ENCODE results near the gene RFX8.
"Not testable (repeated sequence)": the region's sequence is repeated elsewhere in the genome, so short reads cannot be mapped to it uniquely, and the experiment has no call there.

Gene RFX8

GRCh38 chr2:101516349-101516748 is 41.4 kb upstream of the RFX8 start:
- TF ChIP-seq, protein P1, sequence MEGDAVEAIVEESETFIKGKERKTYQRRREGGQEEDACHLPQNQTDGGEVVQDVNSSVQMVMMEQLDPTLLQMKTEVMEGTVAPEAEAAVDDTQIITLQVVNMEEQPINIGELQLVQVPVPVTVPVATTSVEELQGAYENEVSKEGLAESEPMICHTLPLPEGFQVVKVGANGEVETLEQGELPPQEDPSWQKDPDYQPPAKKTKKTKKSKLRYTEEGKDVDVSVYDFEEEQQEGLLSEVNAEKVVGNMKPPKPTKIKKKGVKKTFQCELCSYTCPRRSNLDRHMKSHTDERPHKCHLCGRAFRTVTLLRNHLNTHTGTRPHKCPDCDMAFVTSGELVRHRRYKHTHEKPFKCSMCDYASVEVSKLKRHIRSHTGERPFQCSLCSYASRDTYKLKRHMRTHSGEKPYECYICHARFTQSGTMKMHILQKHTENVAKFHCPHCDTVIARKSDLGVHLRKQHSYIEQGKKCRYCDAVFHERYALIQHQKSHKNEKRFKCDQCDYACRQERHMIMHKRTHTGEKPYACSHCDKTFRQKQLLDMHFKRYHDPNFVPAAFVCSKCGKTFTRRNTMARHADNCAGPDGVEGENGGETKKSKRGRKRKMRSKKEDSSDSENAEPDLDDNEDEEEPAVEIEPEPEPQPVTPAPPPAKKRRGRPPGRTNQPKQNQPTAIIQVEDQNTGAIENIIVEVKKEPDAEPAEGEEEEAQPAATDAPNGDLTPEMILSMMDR (IDR thresholded peaks at IDR 0.05; ENCODE audit: low read depth, low read length, missing control alignments): no peak
- no peak overlapping the region for H3K4me3 ChIP-seq (ENCODE audit: low read depth, low read length)
- DNase-seq (ENCODE audit: low read depth): no peak

DNA sequence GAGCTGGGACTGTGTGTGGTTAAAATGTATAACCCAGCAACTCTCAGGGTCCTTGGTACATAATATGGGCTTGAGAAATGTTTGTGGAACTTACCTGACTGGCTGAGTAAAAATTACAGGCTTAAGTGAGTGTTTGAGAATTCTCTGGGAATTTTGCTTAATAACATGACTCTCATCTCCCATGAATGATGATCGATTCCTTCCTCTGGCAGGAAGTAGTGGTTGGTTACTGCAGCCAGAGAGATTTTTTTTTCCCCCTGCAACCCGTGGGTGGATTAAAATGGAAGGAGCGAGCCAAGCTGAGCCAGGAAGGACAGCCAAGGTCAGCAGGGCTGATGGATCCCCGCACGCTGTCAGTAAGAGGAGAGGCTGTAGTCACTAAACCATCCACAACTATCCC is 40.6 kb upstream of the RFX8 start:
- DNase-seq (ENCODE audit: low read depth): no peak
- TF ChIP-seq, protein P1 (IDR thresholded peaks at IDR 0.05; ENCODE audit: low read depth, low read length, missing control alignments): no peak
- H3K4me3 ChIP-seq (ENCODE audit: low read depth, low read length): no peak overlapping the region

GRCh38 chr2:101512993-101513392 is 38.1 kb upstream of the RFX8 start:
- no peak for DNase-seq (ENCODE audit: low read depth)
- H3K4me3 ChIP-seq (ENCODE audit: low read depth, low read length): no peak overlapping the region
- TF ChIP-seq, protein P1 (IDR thresholded peaks at IDR 0.05; ENCODE audit: low read depth, low read length, missing control alignments): no peak

DNA sequence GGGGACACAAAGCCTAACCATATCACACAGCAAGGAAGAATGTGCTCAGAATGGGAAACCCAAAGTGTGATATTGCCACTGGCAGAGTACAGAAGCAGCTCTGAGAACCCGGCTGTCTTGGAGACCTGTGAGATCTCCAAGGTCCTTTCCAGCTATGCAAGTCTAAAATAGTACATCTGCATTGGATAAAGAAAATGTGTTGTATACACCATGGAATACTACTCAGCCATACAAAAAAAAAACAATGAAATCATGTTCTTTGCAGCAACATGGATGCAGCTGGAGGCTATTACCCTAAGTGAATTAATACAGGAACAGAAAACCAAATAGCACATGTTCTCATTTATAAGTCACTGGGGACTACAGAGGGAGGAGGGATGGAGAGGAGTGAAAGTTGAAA is 36.5 kb upstream of the RFX8 start:
- TF ChIP-seq, protein P1 (IDR thresholded peaks at IDR 0.05; ENCODE audit: low read depth, low read length, missing control alignments): no peak
- no peak for DNase-seq (ENCODE audit: low read depth)
- no peak overlapping the region for H3K4me3 ChIP-seq (ENCODE audit: low read depth, low read length)

- TF ChIP-seq, protein P1 (IDR thresholded peaks at IDR 0.05; ENCODE audit: low read depth, low read length, missing control alignments): no peak
- no peak for DNase-seq (ENCODE audit: low read depth)
- H3K4me3 ChIP-seq (ENCODE audit: low read depth, low read length): no peak overlapping the region
These were observed 34.8 kb upstream of the RFX8 start for GRCh38 chr2:101509499-101510284.

GRCh38 chr2:101508636-101509035 is 33.7 kb upstream of the RFX8 start:
- TF ChIP-seq, protein P1 (IDR thresholded peaks at IDR 0.05; ENCODE audit: low read depth, low read length, missing control alignments): no peak
- no peak for DNase-seq (ENCODE audit: low read depth)
- H3K4me3 ChIP-seq (ENCODE audit: low read depth, low read length): no peak overlapping the region

DNA sequence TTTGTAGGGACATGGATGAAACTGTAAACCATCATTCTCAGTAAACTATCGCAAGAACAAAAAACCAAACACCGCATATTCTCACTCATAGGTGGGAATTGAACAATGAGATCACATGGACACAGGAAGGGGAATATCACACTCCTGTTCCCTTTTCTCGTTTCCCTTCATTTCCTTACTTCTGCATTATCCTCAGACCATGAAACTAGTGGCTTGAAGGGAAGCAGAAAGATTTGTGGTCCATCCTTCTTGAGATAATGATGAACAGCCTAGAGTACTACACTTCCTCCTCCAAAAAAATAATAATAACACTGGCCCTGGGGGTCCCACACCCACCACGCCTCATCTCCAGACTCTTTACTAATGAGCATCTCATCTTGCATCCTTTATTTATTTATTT is 30.4 kb upstream of the RFX8 start:
- DNase-seq (ENCODE audit: low read depth); H3K4me3 ChIP-seq (ENCODE audit: low read depth, low read length): not testable (repeated sequence)

DNA sequence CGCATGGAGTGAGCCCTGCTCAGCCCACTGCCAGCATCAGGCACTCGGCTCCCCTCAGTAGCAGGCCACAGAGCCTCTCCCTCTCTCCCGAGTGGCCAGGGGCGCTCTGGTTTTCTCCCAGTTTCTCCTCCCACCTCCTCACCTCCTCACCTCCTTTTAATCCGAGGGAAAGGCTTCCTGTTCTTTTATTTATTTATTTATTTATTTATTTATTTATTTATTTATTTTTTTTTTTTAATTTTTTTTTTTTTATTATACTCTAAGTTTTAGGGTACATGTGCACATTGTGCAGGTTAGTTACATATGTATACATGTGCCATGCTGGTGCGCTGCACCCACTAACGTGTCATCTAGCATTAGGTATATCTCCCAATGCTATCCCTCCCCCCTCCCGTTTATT is 29.8 kb upstream of the RFX8 start:
- H3K4me3 ChIP-seq (ENCODE audit: low read depth, low read length); DNase-seq (ENCODE audit: low read depth): not testable (repeated sequence)
